A549 (cell line): ENCODE measurements around the gene TM2D3.
A peak's percentile ranks its signal among the peaks of the same experiment; 100 is the strongest.

Source experiments
- CTCF ChIP-seq: fragments of >200 bp; sonication (Bioruptor Twin); formaldehyde crosslinking; IDR thresholded peaks from 3 replicates; pipeline ENCODE4 v1.5.1; 2016
- EP300 ChIP-seq, 2 experiments: fragments of >200 bp; sonication (Bioruptor Twin); formaldehyde crosslinking; IDR thresholded peaks; 2 replicates in 1 of 2; 3 replicates in 1 of 2; pipeline ENCODE4 v1.6.1; 2016 to 2017
- JUN ChIP-seq, 2 experiments: fragments of >200 bp; sonication (Bioruptor Twin); formaldehyde crosslinking; IDR thresholded peaks; 2 replicates in 1 of 2; 3 replicates in 1 of 2; pipeline ENCODE4 v1.6.1; 2016 to 2017
- POLR2A ChIP-seq: IDR thresholded peaks from 2 replicates; pipeline ENCODE4 v1.6.1; 2012; ENCODE audit warnings: mild to moderate bottlenecking, low read length
- REST ChIP-seq: fragments of 200-600 bp; sonication (generic); IDR thresholded peaks from 2 replicates; pipeline ENCODE4 v1.6.1; 2016; ENCODE audit warnings: antibody characterized with exemption, mild to moderate bottlenecking, moderate library complexity

GRCh38 chr15:101641129-101641764 lies 10.9 kb downstream of the TM2D3 start:
- TF ChIP-seq POLR2A (no peak), JUN (IDR thresholded peaks at IDR 0.05) (no peak), CTCF (peak; percentile 98), EP300 (IDR thresholded peaks at IDR 0.05) (no peak), REST (no peak)
